Testis (tissue), 3 donors: ENCODE results near the gene MFSD12. TPM values are rescaled to one million over a fixed set of nuclear protein-coding genes. Genes with fewer than 3 reads are reported as not detected.

ENCODE experiments used
- DNase-seq: peaks from one replicate; pipeline ENCODE4 v3.0.0-alpha.2; 2019
- H3K27ac ChIP-seq, 2 donors: fragments of 200-600 bp; sonication (generic); one replicate each; pipeline ENCODE4 v1.5.1; 2019
- H3K27me3 ChIP-seq: fragments of 200-600 bp; sonication (generic); one replicate; pipeline ENCODE4 v1.5.1; 2019
- H3K36me3 ChIP-seq: fragments of 200-600 bp; sonication (generic); one replicate; pipeline ENCODE4 v1.5.1; 2017; ENCODE audit warnings: low read depth; ENCODE audit errors: missing control alignments
- H3K4me1 ChIP-seq: fragments of 200-600 bp; sonication (generic); one replicate; pipeline ENCODE4 v1.5.1; 2019
- H3K4me3 ChIP-seq, 2 donors: fragments of 200-600 bp; sonication (generic); one replicate each; pipeline ENCODE4 v1.5.1; 2017 to 2019
- H3K9me3 ChIP-seq: fragments of 200-600 bp; sonication (generic); one replicate; pipeline ENCODE4 v1.5.1; 2017
- CTCF ChIP-seq, 3 experiments: fragments of 450-650 bp in 2 of 3; fragments of 200-600 bp in 1 of 3; sonication (generic) in 1 of 3; IDR thresholded peaks; one replicate each; pipeline ENCODE4 v1.5.1; 2016 to 2019; ENCODE audit warnings: antibody characterized with exemption in 3 of 3, mild to moderate bottlenecking in 2 of 3, moderate library complexity in 1 of 3
- POLR2A ChIP-seq: fragments of 450-650 bp; IDR thresholded peaks from one replicate; pipeline ENCODE4 v1.6.1; 2017; ENCODE audit warnings: antibody characterized with exemption, mild to moderate bottlenecking, moderate library complexity
- WGBS, 2 donors: methylation state at CpG; one replicate each; pipeline ENCODE4 v1.1.5; 2018; 5-methylcytosine and 5-hydroxymethylcytosine counted together
- intact Hi-C: fragments of 100-400 bp; cut with DNase I; formaldehyde crosslinking; loops from one replicate; pipeline ENCODE4 v1.15.1; 2023; ENCODE audit warnings: low total_unique reads
- polyA plus RNA-seq: library from polyadenylated mRNA; stranded (reverse); fragments of 350-450 nt; fragmentation: Illumina TruSeq; extraction: RNeasy Lipid Tissue Mini Kit (QIAGEN cat#74804); gene quantifications from one replicate; pipeline ENCODE4 v1.2.3, GENCODE V29; 2014; ENCODE audit warnings: low read depth, low replicate concordance; ENCODE audit not compliant: insufficient read depth
- total RNA-seq, 2 donors: library from RNA; depleted of rRNA; stranded (reverse); fragments of >200 nt; gene quantifications; one replicate each; pipeline ENCODE4 v1.2.3, GENCODE V29; 2016

The MFSD12 gene
- total and polyA plus RNA-seq, 3 donors from 2014 or later = 32.8 to 95.1 (median 83.9) TPM

GRCh38 chr19:3519126-3519525, 38.3 kb downstream of the MFSD12 start:
- intact Hi-C loops = no loop called here
- no peak for DNase-seq
- H3K4me3 ChIP-seq = no peak overlapping the region
- H3K36me3 ChIP-seq = no peaks in the 10 kb centered on the region
- H3K27ac ChIP-seq = no peak overlapping the region
- H3K27me3 ChIP-seq = no peaks in the 10 kb centered on the region
- TF ChIP-seq POLR2A = no peak
- TF ChIP-seq CTCF (IDR thresholded peaks at IDR 0.05) = no peak
- peaks cover 23% of the 10 kb centered on the region for H3K4me1 ChIP-seq
- no peaks in the 10 kb centered on the region for H3K9me3 ChIP-seq
- WGBS, 2 donors = 88% methylated on average over 10 to 16 of the region's 18 CpGs

- 86 to 94% methylated on average over 2 of the region's 2 CpGs for WGBS, 2 donors
- no peak for TF ChIP-seq POLR2A
- no peak for TF ChIP-seq CTCF (IDR thresholded peaks at IDR 0.05)
- Histone ChIP-seq H3K36me3 (no peaks in the 10 kb centered on the region), H3K9me3 (no peaks in the 10 kb centered on the region), H3K4me1 (peaks cover 27% of the 10 kb centered on the region), H3K4me3 (no peak overlapping the region), H3K27me3 (no peaks in the 10 kb centered on the region), H3K27ac (no peak overlapping the region)
- intact Hi-C loops = no loop called here
- DNase-seq = no peak
Observed at GRCh38 chr19:3518659-3519058, 38.7 kb downstream of the MFSD12 start.

GRCh38 chr19:3518255-3518654, 39.1 kb downstream of the MFSD12 start:
- TF ChIP-seq CTCF (IDR thresholded peaks at IDR 0.05) = no peak
- TF ChIP-seq POLR2A = no peak
- intact Hi-C loops = no loop called here
- peaks cover 31% of the 10 kb centered on the region for H3K4me1 ChIP-seq
- H3K27ac ChIP-seq = no peak overlapping the region
- DNase-seq = no peak
- H3K9me3 ChIP-seq = no peaks in the 10 kb centered on the region
- H3K4me3 ChIP-seq = no peak overlapping the region
- H3K27me3 ChIP-seq = no peaks in the 10 kb centered on the region
- WGBS, 2 donors = 86 to 88% methylated on average over 10 of the region's 10 CpGs
- H3K36me3 ChIP-seq = no peaks in the 10 kb centered on the region

- H3K27ac ChIP-seq = no peak overlapping the region
- TF ChIP-seq POLR2A (no peak), CTCF (IDR thresholded peaks at IDR 0.05) (no peak)
Observed at GRCh38 chr19:3517638-3518037, 39.7 kb downstream of the MFSD12 start.

GRCh38 chr19:3516675-3517207, 40.6 kb downstream of the MFSD12 start:
- Histone ChIP-seq H3K4me1 (peaks cover 37% of the 10 kb centered on the region), H3K27me3 (no peaks in the 10 kb centered on the region), H3K27ac (no peak overlapping the region), H3K9me3 (no peaks in the 10 kb centered on the region), H3K4me3 (no peak overlapping the region), H3K36me3 (no peaks in the 10 kb centered on the region)
- no peak for TF ChIP-seq POLR2A
- TF ChIP-seq CTCF (IDR thresholded peaks at IDR 0.05) = no peak
- WGBS, 2 donors = 60 to 70% methylated on average over 4 to 15 of the region's 15 CpGs
- DNase-seq = no peak
- intact Hi-C loops = no loop called here

More at GRCh38 chr19:3517638-3518037, 39.7 kb downstream of the MFSD12 start:
- no peak for DNase-seq
- WGBS, 2 donors = 76 to 79% methylated on average over 2 of the region's 2 CpGs
- intact Hi-C loops = no loop called here
- Histone ChIP-seq H3K4me3 (no peak overlapping the region), H3K36me3 (no peaks in the 10 kb centered on the region), H3K27me3 (no peaks in the 10 kb centered on the region), H3K4me1 (peaks cover 37% of the 10 kb centered on the region), H3K9me3 (no peaks in the 10 kb centered on the region)
